ENCODE results near the gene SERPINA9.

The SERPINA9 gene

DNA sequence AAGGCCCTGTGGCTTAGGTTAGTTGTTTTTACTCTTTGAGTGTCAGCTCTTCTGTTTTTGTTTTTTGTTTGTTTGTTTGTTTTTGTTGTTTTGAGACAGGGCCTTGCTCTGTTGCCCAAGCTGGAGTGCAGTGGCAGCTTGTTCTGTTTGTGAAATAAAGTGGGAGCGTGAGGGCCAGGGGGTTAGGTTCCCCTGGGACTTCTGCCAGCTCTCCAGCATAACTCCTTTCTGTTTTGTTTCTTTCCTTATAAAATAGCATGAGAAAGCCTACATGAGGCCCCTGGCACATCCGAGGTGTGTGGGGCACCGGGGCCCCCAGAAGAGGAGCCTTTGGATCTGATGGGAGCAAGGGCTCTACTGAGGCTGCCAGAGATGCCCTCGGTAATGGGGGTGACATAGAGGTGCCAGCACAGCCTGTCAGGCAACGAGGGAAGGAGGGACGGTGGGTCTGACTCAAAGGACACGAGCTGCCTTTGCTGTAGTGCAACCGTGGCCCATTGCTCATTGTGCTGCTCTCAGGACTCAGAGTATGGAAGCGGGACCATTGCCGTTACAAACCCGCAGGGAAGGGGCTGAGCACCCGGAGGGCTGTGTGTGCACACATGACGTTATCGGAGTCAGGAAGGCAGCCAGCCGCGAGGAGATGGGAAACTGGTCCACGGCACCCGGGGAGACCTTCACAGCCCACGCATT lies 14.3 kb downstream of the SERPINA9 start:
- DNase-seq, result no peak

DNA sequence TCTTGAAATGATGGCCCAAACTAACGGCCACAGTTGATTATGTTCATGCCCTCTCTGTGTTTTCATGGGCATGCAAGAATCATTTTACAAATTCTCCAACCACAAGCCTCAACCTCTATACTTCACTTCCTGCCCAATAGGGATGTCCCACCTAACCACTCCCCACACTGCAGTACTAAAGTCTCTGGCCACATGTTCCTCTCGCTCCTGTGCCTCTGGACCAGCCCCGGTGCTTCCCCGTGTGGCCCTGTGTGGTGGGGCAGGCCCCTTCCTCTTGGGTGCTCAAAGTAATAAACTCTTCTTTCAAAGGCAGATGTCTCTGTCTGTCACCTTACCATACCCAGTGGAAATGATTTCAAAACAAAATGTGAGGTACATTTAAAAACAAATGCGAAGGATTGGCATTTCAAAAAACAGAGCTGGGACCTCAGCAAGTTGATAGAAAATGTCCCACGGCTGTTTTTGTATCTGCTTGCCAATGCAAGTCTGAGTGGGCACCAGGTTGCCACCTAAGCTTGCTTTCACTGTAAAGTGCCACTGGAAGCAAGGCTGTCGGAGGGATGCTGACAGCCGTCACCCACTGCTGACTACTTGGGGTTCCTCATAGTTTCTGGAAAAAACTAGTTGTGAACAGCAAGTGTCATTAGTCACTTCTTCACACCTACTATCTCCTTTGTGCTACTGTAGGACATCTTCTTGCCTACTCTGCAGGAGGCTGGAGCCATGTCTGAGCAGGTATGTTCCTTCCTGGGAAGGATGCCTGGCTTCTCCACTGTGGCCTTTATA lies 15.2 kb downstream of the SERPINA9 start:
- no peak for DNase-seq

DNA sequence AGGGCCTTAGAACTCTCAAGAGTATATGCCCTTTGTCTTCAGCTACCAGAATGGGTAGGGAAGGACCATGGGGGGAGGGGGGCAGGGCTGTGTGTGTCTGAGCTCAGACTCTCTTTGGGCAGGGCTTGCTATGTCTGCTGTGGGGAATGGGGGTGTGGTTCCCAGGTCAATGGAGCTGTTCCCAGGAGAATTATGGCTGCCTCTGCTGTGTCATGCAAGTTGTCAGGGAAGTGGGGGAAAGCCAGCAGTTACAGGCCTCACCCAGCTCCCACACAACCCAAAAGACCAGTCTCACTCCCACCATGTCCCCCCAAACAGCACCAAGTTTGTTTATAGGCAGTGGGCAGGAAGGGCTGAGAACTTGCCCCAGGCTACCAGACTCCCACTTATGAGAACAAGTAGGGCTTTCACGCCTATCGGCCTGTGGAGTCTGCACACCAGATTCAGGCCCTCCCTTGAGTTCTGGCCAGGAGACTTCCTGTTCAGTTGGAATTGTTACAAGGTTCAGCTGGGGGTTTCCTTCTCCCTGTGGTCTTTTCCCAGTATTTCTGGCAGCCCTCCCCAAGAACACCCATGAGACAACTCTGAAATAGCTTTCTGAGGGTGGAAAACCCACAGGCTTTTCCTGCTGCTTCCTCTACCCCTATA lies 17.3 kb downstream of the SERPINA9 start:
- DNase-seq, result no peak

DNA sequence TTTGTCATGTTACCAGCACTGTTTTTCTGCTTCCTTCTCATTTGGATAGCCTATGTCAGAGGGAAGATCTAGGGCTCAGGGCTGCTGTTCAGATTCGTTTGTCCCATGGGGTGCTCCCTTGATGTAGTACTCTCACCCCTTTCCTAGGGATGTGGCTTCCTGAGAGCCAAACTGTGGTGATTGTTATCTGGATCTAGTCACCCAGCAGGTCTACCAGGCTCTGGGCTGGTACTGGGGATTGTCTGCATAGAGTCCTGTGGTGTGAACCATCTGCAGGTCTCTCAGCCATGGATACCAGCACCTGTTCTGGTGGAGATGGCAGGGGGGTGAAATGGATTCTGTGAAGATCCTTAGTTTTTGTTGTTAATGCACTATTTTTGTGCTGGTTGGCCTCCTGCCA lies 17.9 kb downstream of the SERPINA9 start:
- no peak for DNase-seq

DNA sequence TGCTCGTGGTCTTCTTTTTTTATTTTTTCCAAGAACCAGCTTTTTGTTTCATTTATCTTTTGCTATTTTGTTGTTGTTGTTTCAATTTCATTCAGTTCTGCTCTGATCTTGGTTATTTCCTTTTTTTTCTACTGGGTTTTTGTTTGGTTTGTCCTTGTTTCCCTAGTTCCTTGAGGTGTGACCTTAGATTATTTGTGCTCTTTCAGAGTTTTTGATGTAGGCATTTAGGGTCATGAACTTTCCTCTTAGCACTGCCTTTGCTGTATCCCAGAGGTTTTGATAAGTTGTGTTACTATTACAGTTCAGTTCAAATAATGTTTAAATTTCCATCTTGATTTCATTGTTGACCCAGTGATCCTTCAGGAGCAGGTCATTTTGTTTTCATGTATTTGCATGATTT lies 20.1 kb downstream of the SERPINA9 start:
- DNase-seq, result no peak

DNA sequence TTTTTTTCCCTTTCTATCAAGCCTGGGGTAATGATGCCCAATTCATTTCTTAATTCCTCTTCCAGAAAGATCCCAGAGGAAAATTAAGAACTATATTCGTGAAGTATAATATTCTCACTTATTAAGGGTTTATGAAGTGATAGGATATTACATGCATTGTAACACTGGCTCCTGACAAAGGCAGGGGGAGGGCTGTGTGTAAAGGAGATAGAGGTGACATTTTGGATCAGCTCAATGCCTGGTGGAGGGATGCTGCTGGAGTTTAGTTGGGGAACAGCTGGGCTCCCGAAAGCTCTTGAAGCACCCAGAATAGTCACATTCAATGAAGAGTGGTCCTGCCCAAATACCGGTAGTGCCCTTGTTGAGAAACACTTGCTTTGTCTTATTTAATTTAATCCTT lies 24.2 kb downstream of the SERPINA9 start:
- no peak for DNase-seq

DNA sequence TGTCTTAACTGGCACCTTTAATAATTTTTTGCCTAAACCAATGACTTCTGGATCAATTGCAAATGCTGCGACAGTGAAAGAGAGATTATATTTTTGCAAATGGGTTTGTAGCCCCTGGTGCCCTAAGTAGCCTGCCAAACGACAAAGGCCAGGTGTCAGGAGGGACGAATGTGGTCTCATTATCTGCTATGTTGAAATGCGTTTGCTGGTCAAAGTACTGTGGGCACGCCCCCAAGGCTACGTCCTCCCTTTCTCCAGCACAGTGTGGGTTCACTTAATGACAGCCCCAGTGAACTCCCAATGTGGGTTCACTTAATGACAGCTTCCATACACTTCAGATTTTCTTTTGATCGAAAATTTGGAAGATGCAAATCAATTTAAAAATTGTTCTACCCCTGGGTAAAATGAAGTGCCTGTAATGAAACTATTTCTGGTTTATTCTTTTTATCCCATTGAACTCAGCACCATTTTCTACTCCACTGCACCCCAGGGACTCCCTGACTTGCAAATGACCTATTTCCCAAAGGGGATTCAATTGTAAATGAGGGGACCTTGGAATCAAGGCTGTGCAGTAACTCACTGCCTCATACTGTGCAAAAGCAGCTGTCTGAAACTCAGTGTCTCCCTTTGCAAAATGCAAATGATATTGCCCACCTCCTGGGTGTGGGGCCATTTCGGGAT lies 24.8 kb downstream of the SERPINA9 start:
- no peak for DNase-seq

DNA sequence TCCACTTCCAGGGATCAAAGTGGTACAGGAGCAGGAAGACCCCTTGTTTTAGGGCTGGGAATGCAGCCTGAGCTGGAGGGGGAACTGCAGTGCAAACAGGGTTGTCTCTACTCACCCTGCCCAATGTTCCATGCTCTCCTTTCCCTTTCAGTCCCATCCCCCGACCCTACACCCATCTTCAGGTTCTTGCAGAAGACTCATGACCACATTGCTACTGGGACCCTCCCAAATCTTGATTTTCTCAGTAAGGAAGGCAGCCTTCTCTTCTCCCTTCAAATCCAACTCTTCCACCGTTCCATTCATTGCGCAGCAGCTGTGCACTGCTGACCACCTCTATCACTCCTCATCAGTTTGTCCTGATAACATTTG lies 25.3 kb downstream of the SERPINA9 start:
- no peak for DNase-seq

DNA sequence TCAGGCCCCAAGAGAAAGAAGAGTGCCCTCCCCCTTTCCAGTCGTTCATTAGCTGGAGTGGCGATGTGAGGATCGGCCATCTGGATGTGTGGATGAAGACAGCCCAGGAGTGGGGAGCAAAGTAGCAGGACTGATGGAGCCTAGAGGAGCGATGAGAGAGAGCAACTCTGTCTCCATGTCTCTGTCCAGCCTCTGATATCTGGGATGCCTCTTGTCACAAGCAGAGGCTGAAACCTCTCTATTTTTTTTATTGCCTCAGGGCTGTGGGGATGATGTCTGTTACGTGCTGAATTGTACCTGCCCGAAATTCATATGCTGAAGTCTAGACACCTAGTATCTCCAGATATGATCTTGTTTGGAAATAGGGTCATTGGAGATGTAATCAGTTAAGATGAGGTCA lies 26.1 kb downstream of the SERPINA9 start:
- no peak for DNase-seq

DNA sequence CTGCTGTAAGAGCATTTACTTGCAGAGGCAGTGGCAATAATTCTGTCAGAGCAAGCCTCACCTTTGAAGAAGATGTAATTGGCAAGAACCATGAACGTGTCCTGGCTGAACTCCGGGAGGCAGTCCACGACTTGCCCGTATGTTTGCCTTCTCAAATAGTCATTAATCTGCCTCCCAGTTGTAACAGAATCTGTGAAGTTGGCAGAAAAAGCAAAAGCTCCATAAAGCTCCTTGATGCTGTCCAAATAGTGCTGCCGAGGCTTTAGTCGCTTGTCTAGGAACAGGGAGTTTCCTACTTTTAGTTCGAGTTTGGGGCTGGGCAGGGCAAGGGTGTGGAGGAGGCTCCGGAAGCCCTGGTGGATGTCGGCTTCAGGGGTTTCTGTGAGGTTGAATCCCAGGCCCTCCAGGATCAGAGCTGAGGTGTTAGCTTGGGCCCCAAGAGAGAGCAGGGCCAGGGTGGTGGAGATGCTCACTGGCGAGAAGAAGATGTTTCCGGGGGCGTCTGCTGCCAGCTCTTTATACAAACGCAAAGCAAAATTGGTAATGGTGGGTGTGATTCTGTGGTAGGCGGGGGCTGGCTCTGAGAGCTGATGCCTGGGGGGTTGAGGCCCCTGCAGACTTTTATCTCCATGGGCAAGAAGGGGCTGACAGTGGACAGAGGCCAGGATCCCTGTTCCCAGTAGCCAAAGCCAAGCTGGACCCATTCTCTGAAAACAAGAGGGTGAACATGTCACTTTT lies 27.8 kb downstream of the SERPINA9 start:
- DNase-seq, result no peak

DNA sequence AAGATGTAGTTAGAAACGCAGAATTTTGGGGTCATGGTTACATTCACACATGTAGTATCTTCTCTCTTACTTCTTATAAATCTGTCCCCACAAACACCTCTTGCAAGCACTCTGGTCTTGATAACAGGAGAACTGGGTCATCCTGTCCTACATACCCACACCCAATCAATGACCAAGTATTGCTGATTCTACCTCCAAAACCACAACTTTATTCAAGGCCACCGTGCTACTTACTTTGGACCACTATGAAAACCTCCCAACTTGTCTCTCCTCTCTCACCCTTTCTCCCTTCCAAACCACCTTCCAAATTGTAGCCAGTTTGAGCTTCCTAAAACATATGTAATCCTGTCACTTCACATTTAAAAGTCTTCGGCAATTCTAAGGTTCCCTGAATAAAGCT lies 28.8 kb downstream of the SERPINA9 start:
- no peak for DNase-seq

DNA sequence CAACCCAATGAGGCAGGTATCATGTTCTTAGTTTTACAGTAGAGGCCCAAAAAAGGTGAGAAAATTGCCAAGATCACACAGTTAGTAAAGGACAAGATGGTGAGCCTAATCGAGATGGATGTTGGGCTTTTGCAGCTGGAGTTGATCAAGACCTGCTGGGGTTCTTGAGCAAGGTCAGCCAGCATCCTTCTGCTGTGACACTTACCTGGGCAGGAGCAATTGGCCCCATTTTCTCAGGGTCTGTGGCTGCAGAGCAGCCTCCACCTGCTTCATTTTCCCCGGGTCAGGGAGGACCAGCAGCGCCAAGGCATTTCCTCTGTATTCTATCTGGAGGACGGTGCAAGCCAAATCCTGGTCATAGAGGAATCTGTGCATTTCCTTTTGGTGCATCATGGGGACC lies 29.9 kb downstream of the SERPINA9 start:
- DNase-seq, result no peak

DNA sequence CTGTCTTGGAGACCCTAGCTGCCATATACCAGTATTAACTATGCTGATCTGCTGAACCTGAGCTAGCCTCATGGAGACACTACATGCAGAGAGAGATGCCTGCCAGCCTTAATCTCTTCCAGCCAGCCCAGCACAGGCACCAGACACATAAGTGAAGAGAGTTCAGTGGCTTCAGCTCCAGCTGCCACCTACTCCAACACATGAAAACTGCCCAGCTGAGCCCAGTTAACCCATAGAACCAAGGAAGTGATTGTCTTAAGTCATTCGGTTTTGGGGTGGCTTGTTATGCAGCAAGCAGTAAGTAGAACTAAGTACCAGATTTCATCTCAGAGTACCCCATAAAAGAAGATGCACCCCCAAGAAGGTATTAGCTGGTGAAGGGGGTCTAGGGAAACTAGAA lies 31.0 kb downstream of the SERPINA9 start:
- DNase-seq, result no peak

DNA sequence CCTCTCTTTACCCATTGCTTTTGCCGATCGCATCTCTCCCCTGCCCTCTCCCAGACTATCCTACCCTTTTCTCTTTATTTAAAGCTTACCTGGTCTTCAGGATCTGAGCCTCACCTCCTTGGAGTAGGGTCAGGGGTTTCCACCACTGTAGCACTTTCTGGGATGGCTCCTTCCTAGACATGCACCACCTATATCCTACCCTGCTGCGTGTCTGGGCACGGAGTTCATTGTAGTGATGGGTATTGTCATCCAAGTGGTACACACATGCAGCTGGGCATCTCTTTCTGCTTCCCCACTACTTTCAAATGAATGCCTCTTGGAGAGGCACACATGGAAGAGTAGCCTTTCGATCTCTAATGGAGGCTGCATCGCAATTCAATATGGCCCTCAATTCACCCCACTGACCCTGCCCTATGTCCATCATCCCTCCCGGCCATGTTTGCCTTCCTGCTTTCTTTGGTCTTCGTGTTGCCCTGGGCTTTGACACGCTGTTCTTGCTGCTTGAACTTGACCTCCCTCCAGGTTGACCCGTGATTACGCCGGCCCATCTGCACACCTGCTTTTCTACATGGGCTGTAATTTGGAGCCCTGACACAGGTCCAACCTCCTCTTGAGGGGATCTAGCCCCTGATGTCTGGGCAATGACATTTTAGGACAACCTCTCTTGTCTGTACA lies 34.3 kb downstream of the SERPINA9 start:
- no peak for DNase-seq

DNA sequence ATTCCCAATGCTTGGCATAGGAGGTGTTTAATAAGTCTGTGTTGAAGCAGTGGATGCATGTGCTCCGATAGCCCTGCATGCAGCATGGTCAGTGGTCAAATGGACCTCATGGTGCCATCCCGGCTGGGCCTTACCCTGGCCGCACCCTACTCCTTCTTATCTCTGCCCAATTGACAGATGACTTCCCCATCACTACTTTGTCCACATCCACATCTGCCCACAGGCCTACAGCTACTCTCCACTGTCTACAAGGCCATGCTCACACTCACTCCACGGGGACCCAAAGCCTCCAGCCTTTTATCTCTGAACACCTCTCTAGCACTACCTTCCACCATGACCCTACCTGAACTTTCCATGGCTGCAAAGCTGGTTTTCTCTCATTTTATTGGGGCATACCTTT lies 34.9 kb downstream of the SERPINA9 start:
- no peak for DNase-seq

DNA sequence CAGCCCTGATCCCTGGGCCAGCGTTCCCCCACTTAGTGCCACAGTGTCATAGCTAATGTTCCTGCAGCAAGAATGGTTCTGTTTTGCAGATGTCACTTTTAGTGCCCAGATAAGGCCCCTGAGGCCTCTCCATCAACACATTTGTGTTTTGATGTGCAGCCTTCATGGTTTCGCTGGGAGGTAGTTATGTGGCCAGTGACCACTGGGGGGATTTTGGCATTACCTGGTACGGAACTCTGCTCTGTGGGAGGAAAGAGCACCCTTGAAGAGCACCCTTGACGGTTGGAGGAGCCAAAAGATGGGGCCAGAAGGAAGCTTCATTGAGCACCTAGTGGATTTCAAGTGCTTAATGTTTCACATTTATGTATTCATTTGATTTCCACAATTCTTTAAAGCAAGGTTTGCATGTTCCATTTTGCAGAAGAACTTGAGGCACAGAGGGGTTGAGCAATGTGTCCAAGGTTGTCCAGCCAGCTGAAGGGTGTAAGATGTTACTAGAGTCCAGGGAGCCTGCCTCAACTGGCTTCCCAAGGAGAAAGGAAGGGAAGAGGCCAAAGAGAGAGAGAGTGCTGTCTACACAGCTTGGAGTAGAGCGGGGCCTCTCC lies 36.4 kb downstream of the SERPINA9 start:
- DNase-seq, result no peak

DNA sequence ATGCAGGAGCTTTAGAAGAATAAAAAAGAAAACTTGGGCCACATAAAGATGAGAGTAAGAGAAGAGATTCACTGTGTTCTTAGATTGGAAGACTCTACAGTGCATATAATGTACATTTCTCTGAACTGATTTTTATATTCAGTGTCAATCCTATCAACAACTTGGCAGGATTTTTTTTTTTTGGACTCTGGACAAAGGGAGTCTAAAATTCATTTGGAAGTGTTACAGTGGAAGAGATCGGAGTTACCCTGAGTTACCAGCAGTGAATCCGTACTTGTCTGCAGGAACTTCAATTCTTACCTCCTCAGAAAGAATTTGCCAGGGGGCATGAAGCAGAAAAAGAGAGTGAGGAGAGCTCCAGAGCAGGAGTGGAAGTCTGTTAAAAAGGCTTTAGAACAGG lies 47.4 kb downstream of the SERPINA9 start:
- DNase-seq, result no peak

DNA sequence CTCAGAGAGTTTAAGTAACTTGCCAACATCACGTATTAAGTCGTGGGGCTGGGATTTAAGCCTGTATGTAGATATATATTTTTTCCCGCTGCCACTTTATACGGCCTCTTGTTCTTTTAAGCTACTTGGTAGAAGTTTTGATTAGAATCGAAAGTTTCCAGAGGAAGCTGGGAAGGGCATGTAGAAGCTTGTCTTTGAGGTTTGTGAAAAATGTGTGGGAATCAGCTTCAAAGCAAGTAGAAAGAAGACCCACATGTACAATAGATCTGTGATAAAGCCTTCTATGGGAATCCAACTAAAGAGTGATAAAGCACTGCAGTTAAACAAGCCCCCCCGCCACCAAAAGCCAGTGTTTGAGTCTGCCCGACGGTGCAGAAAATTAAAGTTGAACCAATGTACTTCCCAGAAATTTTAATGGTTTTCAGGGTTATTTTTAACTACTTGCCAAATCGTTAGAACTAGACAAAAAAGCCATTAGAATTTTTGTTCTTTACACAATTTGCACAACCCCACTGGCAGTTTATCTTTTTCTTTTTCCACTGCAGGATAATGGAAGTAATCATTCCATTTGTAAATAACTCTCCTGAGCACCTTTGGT lies 48.9 kb downstream of the SERPINA9 start:
- DNase-seq, result peak; percentile 14

DNA sequence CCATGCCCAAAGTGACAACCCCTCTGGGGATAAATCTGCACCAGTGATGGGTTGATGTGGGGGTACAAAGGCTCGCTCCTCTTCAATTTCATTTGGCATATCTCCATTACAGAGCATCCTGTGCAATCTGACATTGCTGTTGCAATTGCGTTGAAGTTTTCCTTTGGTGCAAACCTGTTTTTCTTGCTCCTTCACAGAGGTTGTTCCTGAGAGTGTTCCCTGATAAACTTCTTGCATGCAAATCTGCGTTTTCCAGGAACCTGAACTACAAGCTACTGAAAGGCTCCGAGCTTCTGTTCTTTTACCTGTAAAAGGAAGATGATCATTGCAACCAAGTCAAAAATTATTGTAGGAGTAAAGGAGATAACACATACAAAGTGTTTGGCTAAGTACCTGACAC lies 49.5 kb downstream of the SERPINA9 start:
- no peak for DNase-seq

DNA sequence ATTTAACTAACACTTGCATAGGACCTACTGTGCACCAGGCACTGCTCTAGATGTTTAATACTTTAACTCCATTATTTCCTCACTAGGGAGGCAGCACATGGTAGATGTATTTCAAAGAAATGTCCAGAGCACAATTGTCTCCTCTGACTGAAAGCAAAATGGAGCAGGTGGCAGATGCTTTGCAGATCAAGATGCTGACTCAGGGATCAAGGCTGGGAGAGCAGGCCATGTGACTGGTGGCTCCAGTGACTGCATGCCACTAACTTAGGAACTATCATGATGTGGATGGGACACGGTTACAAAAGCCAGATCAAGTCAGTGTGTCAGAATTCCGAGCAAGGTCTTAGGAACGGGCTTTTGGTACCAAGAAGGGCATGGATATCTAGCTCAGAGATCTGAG lies 51.6 kb downstream of the SERPINA9 start:
- no peak for DNase-seq

DNA sequence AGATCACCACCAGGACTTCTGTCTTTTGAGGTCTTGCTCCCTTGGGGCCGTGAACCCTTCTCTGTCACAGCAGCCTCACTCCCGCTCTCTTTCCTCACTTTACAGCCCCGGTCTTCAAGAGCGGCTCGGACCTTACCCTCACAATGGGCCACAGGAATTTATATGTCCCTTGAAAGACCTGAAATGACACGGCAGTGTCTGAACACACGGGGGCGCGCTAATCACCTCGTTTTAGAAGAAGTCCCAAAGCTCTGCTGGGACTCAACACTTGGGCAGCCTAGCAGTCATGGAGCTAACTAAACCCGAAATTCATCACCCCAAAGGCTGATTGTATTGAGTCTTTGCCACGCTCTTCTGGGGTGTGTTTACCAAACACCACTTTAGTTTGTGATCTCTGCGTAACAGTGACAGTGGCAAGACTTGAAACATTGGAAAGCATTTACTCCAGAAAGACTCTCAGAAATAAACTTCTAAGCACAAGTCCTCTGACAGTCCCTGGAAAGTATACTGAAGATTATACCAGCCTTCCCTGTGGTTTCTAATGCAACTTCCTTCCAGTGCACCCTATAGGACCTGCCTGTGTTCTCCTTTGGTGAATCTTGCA lies 52.4 kb downstream of the SERPINA9 start:
- DNase-seq, result peak; percentile 72
